HEK293 (cell line): ENCODE results near the gene PPP1R27.

Experiments
- CTCF ChIA-PET: fragments of 350-600 bp; formaldehyde crosslinking; extraction: SDS; loops from one replicate; lab custom pipeline; 2021; ENCODE audit warnings: antibody characterized with exemption; lab: Yijun Ruan, JAX
- POLR2A ChIA-PET: fragments of 300-600 bp; formaldehyde crosslinking; extraction: SDS; loops from one replicate; lab custom pipeline; 2020; ENCODE audit warnings: antibody characterized with exemption, inconsistent platforms; lab: Yijun Ruan, JAX
- H3K27ac ChIP-seq: fragments of 200-500 bp; sonication (Bioruptor generic); 2 replicates; pipeline ENCODE4 v1.5.1; 2014; ENCODE audit warnings: low read depth, low read length, control low read depth, inconsistent platforms; ENCODE audit errors: extremely low read depth
- H3K36me3 ChIP-seq, 2 experiments: fragments of 200-500 bp in 1 of 2; sonication (Bioruptor generic) in 1 of 2; 1 replicate in 1 of 2; 2 replicates in 1 of 2; pipeline ENCODE4 v1.5.1; 2014 to 2017; ENCODE audit warnings: inconsistent platforms in 2 of 2, low read length in 2 of 2; ENCODE audit not compliant: control insufficient read depth in 2 of 2, insufficient read depth in 1 of 2
- H3K4me1 ChIP-seq: fragments of 200-500 bp; sonication (Bioruptor generic); 2 replicates; pipeline ENCODE4 v1.5.1; 2014; ENCODE audit warnings: mild to moderate bottlenecking, low read length, inconsistent platforms; ENCODE audit not compliant: control insufficient read depth, insufficient read depth
- H3K4me3 ChIP-seq: 2 replicates; pipeline ENCODE4 v1.5.1; 2011; ENCODE audit warnings: low read depth, mild to moderate bottlenecking, control low read depth, low read length, moderate library complexity
- H3K9me3 ChIP-seq: fragments of 200-500 bp; sonication (Bioruptor generic); 2 replicates; pipeline ENCODE4 v1.5.1; 2014; ENCODE audit warnings: low read depth, low read length, inconsistent platforms; ENCODE audit not compliant: control insufficient read depth, insufficient read depth
- KLF8 ChIP-seq: fragments of 450-650 bp; formaldehyde crosslinking; IDR thresholded peaks from 2 replicates; pipeline ENCODE4 v1.5.1; 2016; ENCODE audit warnings: missing biosample characterization, missing genetic modification characterization
- MZF1 ChIP-seq: fragments of 450-650 bp; formaldehyde crosslinking; IDR thresholded peaks from 2 replicates; pipeline ENCODE4 v1.5.1; 2017; ENCODE audit warnings: missing biosample characterization, missing genetic modification characterization, borderline replicate concordance
- SP2 ChIP-seq: fragments of 450-650 bp; formaldehyde crosslinking; IDR thresholded peaks from 2 replicates; pipeline ENCODE4 v1.5.1; 2016; ENCODE audit warnings: missing biosample characterization, missing genetic modification characterization
- SP7 ChIP-seq: fragments of 450-650 bp; formaldehyde crosslinking; IDR thresholded peaks from 2 replicates; pipeline ENCODE4 v1.5.1; 2016; ENCODE audit warnings: missing biosample characterization, missing genetic modification characterization
- ZBTB1 ChIP-seq: fragments of 450-650 bp; formaldehyde crosslinking; IDR thresholded peaks from 2 replicates; pipeline ENCODE4 v1.5.1; 2016; ENCODE audit warnings: missing biosample characterization, missing genetic modification characterization
- ZIC2 ChIP-seq: fragments of 450-650 bp; formaldehyde crosslinking; IDR thresholded peaks from 2 replicates; pipeline ENCODE4 v1.5.1; 2016; ENCODE audit warnings: missing biosample characterization, missing genetic modification characterization
- ZNF248 ChIP-seq: fragments of 450-650 bp; formaldehyde crosslinking; IDR thresholded peaks from 2 replicates; pipeline ENCODE4 v1.5.1; 2017; ENCODE audit warnings: missing biosample characterization, missing genetic modification characterization
- ZNF391 ChIP-seq: fragments of 450-650 bp; formaldehyde crosslinking; IDR thresholded peaks from 2 replicates; pipeline ENCODE4 v1.5.1; 2016; ENCODE audit warnings: low read depth, missing biosample characterization, missing genetic modification characterization, borderline replicate concordance
- ZNF510 ChIP-seq: fragments of 450-650 bp; formaldehyde crosslinking; IDR thresholded peaks from 2 replicates; pipeline ENCODE4 v1.5.1; 2018; ENCODE audit warnings: mild to moderate bottlenecking, missing genetic modification characterization, missing biosample characterization; ENCODE audit not compliant: insufficient replicate concordance
- ZNF658 ChIP-seq: fragments of 450-650 bp; formaldehyde crosslinking; IDR thresholded peaks from 2 replicates; pipeline ENCODE4; 2016; ENCODE audit warnings: missing biosample characterization, missing genetic modification characterization
- ZNF830 ChIP-seq: fragments of 450-650 bp; IDR thresholded peaks from 2 replicates; pipeline ENCODE4 v1.5.0; 2018; ENCODE audit warnings: missing biosample characterization, missing genetic modification characterization, low read depth, mild to moderate bottlenecking, moderate library complexity
- TF ChIP-seq, protein P1 (sequence below): fragments of 450-650 bp; formaldehyde crosslinking; IDR thresholded peaks from 2 replicates; pipeline ENCODE4 v1.5.1; 2016; ENCODE audit warnings: missing biosample characterization, missing genetic modification characterization
- TF ChIP-seq, protein P2 (sequence below): fragments of 450-650 bp; formaldehyde crosslinking; IDR thresholded peaks from 2 replicates; pipeline ENCODE4 v1.5.1; 2017; ENCODE audit warnings: missing biosample characterization, mild to moderate bottlenecking, missing genetic modification characterization, moderate library complexity
- TF ChIP-seq, protein P3 (sequence below): fragments of 450-650 bp; formaldehyde crosslinking; IDR thresholded peaks from 2 replicates; pipeline ENCODE4 v1.5.1; 2016; ENCODE audit warnings: missing biosample characterization, missing genetic modification characterization
- TF ChIP-seq, protein P4 (sequence below): fragments of 450-650 bp; formaldehyde crosslinking; IDR thresholded peaks from 2 replicates; pipeline ENCODE4 v1.5.1; 2016; ENCODE audit warnings: missing biosample characterization, missing genetic modification characterization
- TF ChIP-seq, protein P5 (sequence below): fragments of 450-650 bp; formaldehyde crosslinking; IDR thresholded peaks from 2 replicates; pipeline ENCODE4 v1.5.1; 2016; ENCODE audit warnings: missing biosample characterization, missing genetic modification characterization

The PPP1R27 gene

DNA sequence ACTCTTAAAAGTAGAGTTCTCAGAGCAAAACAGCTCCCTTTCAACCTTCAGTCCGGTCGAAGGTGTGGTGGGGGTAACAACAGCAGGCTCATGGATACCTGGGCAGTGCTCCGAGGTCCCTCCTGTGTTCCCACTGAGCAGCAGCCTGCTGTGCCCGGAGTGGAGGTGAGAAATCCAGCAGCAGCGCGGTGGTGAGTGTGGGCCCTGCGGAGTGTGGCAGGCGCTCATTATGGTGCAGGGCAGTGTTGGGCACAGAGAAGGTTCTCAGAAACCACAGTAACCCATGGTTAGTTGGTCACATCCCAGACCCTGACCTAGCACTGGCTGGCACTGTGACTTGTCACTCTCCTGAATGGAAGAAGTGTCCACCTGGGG lies 30.5 kb upstream of the PPP1R27 start:
- H3K4me1 ChIP-seq, result peaks cover 14% of the 10 kb centered on the region; the same call in 1 of the 2 replicates
- ChIA-PET POLR2A (interaction anchor here (0.7 to 2.5 kb wide), 7 partner anchors 23 to 181 kb away, joined by 3 to 14 read pairs (median 5); partner anchors contain the start of genes ALYREF, ANAPC11, ARL16 and HGS), CTCF (interaction anchor here (0.6 to 1.8 kb wide), 2 partner anchors 48 to 131 kb away, joined by 3 to 4 read pairs; no protein-coding TSS in a partner anchor)
- H3K9me3 ChIP-seq, result no peaks in the 10 kb centered on the region
- H3K4me3 ChIP-seq, result no peak overlapping the region
- no peak for TF ChIP-seq ZNF658
- TF ChIP-seq ZIC2 (tag by site-specific recombination), result peak; percentile 34; the same call in 1 of the 2 replicates
- no peak for TF ChIP-seq ZNF248 (tag by site-specific recombination)
- no peak for TF ChIP-seq MZF1 (tag by site-specific recombination)
- TF ChIP-seq, protein P1, sequence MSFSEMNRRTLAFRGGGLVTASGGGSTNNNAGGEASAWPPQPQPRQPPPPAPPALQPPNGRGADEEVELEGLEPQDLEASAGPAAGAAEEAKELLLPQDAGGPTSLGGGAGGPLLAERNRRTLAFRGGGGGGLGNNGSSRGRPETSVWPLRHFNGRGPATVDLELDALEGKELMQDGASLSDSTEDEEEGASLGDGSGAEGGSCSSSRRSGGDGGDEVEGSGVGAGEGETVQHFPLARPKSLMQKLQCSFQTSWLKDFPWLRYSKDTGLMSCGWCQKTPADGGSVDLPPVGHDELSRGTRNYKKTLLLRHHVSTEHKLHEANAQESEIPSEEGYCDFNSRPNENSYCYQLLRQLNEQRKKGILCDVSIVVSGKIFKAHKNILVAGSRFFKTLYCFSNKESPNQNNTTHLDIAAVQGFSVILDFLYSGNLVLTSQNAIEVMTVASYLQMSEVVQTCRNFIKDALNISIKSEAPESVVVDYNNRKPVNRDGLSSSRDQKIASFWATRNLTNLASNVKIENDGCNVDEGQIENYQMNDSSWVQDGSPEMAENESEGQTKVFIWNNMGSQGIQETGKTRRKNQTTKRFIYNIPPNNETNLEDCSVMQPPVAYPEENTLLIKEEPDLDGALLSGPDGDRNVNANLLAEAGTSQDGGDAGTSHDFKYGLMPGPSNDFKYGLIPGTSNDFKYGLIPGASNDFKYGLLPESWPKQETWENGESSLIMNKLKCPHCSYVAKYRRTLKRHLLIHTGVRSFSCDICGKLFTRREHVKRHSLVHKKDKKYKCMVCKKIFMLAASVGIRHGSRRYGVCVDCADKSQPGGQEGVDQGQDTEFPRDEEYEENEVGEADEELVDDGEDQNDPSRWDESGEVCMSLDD (tag by site-specific recombination), result no peak
- TF ChIP-seq KLF8 (tag by site-specific recombination), result no peak
- peaks cover 12 to 75% of the 10 kb centered on the region in 2 experiments; a peak in 2 of 3 replicates for H3K36me3 ChIP-seq
- peak overlapping the region; percentile 100 for H3K27ac ChIP-seq

DNA sequence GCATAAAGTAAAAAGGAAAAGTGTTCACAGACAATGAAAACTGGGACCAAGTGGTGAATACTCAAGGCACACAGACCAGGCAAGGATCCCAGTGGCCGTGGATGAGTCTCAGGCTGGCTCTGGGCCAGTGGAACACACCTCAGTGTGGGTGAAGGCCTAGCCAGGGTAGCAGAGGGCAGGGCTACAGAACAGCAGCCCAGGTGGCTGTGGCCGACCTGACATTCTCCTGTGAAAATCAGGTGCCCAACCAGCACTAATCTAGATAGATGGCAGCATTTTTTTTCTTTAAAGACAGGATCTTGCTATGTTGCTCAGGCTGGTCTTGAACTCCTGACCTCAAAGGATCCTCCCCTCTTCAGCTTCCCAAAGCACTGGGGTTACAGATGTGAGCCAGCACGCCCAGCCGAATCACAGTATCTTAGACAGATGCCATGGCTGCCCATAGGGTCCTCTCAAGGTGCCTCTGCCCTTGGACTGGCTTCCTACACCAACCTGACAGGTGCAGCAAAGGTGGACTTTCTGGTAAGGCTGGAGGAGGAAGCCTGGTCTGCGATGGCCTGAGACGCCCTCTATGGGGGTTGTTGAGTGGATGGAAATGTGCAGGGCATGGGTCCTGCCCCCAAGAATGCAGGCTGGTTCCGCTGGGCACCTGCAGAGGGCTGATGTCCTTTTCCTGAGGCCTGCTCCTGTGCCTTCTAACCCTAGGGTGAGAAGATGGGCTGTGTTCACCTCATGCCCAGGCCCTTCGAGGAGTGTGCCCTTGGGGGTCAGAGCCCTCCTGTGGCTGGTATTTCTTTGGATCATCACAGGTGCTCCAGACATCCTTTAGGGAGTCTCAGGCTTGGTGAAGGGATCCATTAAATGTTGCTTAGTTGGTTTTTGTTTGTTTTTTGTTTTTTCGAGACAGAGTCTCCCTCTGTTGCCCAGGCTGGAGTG lies 29.3 kb upstream of the PPP1R27 start:
- no peaks in the 10 kb centered on the region for H3K9me3 ChIP-seq
- H3K36me3 ChIP-seq, result peaks cover 12 to 70% of the 10 kb centered on the region in 2 experiments; a peak in 2 of 3 replicates
- H3K27ac ChIP-seq, result peak overlapping the region; percentile 26; the same call in 1 of the 2 replicates
- H3K4me3 ChIP-seq, result no peak overlapping the region
- ChIA-PET POLR2A (interaction anchor here (0.9 to 1.4 kb wide), 4 partner anchors 32 to 161 kb away, joined by 3 to 7 read pairs (median 5); partner anchors contain the start of genes CENPX, LRRC45 and MRPL12), CTCF (interaction anchor here (0.5 to 1.3 kb wide), 2 partner anchors 131 to 232 kb away, joined by 3 to 4 read pairs; no protein-coding TSS in a partner anchor)
- H3K4me1 ChIP-seq, result peaks cover 13% of the 10 kb centered on the region
- no peak for TF ChIP-seq ZNF391
- no peak for TF ChIP-seq SP7 (tag by site-specific recombination)
- TF ChIP-seq, protein P2, sequence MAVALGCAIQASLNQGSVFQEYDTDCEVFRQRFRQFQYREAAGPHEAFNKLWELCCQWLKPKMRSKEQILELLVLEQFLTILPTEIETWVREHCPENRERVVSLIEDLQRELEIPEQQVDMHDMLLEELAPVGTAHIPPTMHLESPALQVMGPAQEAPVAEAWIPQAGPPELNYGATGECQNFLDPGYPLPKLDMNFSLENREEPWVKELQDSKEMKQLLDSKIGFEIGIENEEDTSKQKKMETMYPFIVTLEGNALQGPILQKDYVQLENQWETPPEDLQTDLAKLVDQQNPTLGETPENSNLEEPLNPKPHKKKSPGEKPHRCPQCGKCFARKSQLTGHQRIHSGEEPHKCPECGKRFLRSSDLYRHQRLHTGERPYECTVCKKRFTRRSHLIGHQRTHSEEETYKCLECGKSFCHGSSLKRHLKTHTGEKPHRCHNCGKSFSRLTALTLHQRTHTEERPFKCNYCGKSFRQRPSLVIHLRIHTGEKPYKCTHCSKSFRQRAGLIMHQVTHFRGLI (tag by site-specific recombination), result peak; percentile 51; the same call in 1 of the 2 replicates
- no peak for TF ChIP-seq SP2 (tag by site-specific recombination)
- TF ChIP-seq, protein P3, sequence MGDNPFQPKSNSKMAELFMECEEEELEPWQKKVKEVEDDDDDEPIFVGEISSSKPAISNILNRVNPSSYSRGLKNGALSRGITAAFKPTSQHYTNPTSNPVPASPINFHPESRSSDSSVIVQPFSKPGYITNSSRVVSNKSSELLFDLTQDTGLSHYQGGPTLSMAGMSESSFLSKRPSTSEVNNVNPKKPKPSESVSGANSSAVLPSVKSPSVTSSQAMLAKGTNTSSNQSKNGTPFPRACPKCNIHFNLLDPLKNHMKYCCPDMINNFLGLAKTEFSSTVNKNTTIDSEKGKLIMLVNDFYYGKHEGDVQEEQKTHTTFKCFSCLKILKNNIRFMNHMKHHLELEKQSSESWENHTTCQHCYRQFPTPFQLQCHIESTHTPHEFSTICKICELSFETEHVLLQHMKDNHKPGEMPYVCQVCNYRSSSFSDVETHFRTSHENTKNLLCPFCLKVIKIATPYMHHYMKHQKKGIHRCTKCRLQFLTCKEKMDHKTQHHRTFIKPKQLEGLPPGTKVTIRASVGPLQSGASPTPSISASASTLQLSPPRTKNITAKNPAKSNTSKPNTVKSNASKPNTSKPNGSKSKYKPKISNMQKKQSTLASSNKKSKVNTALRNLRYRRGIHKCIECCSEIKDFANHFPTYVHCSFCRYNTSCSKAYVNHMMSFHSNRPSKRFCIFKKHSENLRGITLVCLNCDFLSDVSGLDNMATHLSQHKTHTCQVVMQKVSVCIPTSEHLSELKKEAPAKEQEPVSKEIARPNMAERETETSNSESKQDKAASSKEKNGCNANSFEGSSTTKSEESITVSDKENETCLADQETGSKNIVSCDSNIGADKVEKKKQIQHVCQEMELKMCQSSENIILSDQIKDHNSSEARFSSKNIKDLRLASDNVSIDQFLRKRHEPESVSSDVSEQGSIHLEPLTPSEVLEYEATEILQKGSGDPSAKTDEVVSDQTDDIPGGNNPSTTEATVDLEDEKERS, result no peak
- TF ChIP-seq ZNF510 (tag by site-specific recombination), result no peak
- TF ChIP-seq, protein P4, sequence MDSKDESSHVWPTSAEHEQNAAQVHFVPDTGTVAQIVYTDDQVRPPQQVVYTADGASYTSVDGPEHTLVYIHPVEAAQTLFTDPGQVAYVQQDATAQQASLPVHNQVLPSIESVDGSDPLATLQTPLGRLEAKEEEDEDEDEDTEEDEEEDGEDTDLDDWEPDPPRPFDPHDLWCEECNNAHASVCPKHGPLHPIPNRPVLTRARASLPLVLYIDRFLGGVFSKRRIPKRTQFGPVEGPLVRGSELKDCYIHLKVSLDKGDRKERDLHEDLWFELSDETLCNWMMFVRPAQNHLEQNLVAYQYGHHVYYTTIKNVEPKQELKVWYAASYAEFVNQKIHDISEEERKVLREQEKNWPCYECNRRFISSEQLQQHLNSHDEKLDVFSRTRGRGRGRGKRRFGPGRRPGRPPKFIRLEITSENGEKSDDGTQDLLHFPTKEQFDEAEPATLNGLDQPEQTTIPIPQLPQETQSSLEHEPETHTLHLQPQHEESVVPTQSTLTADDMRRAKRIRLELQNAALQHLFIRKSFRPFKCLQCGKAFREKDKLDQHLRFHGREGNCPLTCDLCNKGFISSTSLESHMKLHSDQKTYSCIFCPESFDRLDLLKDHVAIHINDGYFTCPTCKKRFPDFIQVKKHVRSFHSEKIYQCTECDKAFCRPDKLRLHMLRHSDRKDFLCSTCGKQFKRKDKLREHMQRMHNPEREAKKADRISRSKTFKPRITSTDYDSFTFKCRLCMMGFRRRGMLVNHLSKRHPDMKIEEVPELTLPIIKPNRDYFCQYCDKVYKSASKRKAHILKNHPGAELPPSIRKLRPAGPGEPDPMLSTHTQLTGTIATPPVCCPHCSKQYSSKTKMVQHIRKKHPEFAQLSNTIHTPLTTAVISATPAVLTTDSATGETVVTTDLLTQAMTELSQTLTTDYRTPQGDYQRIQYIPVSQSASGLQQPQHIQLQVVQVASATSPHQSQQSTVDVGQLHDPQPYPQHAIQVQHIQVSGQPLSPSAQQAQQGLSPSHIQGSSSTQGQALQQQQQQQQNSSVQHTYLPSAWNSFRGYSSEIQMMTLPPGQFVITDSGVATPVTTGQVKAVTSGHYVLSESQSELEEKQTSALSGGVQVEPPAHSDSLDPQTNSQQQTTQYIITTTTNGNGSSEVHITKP, result no peak
- TF ChIP-seq ZNF830 (tag by site-specific recombination), result no peak
- TF ChIP-seq, protein P5, sequence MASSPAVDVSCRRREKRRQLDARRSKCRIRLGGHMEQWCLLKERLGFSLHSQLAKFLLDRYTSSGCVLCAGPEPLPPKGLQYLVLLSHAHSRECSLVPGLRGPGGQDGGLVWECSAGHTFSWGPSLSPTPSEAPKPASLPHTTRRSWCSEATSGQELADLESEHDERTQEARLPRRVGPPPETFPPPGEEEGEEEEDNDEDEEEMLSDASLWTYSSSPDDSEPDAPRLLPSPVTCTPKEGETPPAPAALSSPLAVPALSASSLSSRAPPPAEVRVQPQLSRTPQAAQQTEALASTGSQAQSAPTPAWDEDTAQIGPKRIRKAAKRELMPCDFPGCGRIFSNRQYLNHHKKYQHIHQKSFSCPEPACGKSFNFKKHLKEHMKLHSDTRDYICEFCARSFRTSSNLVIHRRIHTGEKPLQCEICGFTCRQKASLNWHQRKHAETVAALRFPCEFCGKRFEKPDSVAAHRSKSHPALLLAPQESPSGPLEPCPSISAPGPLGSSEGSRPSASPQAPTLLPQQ, result no peak
- TF ChIP-seq ZBTB1 (tag by site-specific recombination), result no peak
